GM18907 (cell line): Measurements from ENCODE around the gene HSPBAP1.
A peak's percentile ranks its signal among the peaks of the same experiment; 100 is the strongest.
"Not testable (repeated sequence)": the region's sequence is repeated elsewhere in the genome, so short reads cannot be mapped to it uniquely, and the experiment has no call there.

Source experiments
- ATAC-seq: cut with Tn5 transposase; IDR thresholded peaks from one replicate; pipeline ENCODE4 v1.9.1; 2021; ENCODE audit warnings: mild to moderate bottlenecking, moderate library complexity; ENCODE audit not compliant: unreplicated experiment

Gene HSPBAP1

GRCh38 chr3:122743581-122744120 is 50.0 kb downstream of the HSPBAP1 start:
- ATAC-seq, result no peak

- ATAC-seq, result no peak
Observed at GRCh38 chr3:122742234-122742633, 51.4 kb downstream of the HSPBAP1 start.

DNA sequence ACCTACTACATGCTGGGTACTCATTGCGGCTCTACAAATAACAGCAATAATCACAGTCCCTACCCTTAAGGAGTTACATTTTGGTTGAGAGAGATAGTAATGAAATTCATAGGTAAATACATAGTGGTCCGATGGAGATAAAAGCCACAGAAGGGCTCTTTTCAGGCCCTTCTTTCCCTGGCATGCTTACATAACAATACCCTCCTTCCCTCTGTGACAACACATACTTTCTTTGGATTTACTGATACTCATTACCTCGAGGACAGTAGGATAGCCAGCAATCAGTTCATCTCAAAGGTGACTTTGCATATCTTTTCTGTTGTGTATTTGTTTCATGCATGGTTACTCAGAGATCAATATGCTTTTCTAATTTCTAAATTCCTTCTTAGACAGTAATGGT is 54.5 kb downstream of the HSPBAP1 start:
- ATAC-seq, result no peak

- ATAC-seq, result not testable (repeated sequence)
Observed at GRCh38 chr3:122732682-122733525, 60.7 kb downstream of the HSPBAP1 start.

- ATAC-seq, result no peak
Observed at GRCh38 chr3:122730240-122730639, 63.4 kb downstream of the HSPBAP1 start.

DNA sequence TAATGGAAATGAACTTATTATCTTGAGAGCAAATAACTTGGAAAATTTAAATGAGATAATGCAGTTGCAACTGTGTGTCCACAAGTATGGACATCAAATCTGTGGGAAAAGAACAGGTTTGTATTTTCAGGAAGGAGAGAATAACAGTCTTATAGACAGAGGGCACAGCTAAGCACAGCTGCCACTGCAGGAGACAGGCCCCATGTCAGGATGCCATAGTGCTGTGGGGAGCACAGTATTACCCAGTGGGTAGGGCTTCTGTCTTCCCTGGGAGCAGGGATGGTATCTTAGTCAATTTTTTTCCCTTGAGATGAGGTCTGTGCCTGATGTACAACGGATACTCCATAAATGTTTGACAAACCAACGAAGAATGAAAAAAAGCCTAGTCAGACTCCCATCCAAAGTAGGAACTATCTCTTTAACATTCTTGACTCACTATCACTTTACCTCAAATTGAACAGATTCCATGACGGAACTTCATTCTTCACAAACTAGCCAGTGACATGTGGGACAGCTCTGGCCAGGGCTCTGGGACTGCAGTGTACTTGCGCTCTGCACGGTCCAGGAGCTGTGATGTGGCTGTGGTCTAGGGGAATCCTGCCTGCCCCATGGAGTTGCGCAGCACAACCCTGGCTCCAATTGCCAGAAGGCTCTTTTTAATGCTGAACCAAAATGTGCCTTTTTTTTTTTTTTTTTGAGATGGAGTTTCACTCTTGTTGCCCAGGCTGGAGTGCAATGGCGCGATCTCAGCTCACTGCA is 64.7 kb downstream of the HSPBAP1 start:
- no peak for ATAC-seq

- no peak for ATAC-seq
Observed at GRCh38 chr3:122728186-122728585, 65.4 kb downstream of the HSPBAP1 start.

GRCh38 chr3:122727766-122728165 is 65.9 kb downstream of the HSPBAP1 start:
- ATAC-seq, result no peak

GRCh38 chr3:122727294-122727693 is 66.3 kb downstream of the HSPBAP1 start:
- no peak for ATAC-seq

DNA sequence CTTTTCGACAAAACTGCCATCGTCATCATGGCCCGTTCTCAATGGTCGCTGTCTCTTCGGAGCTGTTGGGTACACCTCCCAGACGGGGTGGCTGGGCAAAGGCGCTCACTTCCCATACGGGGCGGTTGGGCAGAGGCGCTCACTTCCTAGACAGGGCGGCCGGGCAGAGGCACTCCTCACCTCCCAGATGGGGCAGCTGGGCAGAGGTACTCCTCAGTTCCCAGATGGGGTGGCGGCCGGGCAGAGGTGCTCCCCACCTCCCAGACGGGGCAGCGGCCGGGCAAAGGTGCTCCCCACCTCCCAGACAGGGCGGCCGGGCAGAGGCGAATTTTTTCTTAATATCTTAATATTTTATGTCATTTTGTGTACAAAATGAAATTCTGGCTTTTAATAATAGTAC is 68.5 kb downstream of the HSPBAP1 start:
- no peak for ATAC-seq

DNA sequence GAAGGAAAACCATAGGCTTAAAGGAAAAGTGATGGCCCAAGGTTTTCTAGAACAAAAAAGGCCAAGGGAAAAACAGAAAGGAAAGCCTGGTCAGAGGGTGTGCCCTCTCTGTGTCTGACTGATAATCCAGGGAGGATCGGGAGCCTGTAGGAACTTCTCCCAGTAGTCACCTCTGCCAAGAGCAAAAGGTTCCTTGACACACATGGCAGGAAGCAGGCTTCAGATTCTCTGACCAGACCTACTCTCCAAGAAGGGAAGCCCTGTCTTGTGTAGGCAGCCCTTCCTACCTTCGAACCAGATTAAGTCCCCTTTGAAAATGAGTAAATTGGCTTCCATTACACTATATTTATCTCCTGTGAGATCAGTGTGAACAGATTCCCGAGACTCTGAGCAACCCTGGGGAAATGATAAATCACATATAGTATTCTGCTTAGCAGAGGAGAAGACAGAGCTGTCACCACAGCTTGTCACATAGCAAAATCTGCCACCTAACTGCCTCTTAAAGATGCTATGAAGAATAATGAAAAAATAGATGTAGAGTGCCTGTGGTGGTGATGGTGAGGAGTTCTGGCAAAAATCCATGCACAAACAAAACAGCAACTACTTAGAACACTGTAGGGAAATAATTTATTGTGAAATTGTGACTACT is 74.2 kb downstream of the HSPBAP1 start:
- no peak for ATAC-seq

GRCh38 chr3:122716667-122717066 is 77.0 kb downstream of the HSPBAP1 start:
- ATAC-seq, result no peak

- no peak for ATAC-seq
Observed at GRCh38 chr3:122714273-122714672, 79.4 kb downstream of the HSPBAP1 start.

DNA sequence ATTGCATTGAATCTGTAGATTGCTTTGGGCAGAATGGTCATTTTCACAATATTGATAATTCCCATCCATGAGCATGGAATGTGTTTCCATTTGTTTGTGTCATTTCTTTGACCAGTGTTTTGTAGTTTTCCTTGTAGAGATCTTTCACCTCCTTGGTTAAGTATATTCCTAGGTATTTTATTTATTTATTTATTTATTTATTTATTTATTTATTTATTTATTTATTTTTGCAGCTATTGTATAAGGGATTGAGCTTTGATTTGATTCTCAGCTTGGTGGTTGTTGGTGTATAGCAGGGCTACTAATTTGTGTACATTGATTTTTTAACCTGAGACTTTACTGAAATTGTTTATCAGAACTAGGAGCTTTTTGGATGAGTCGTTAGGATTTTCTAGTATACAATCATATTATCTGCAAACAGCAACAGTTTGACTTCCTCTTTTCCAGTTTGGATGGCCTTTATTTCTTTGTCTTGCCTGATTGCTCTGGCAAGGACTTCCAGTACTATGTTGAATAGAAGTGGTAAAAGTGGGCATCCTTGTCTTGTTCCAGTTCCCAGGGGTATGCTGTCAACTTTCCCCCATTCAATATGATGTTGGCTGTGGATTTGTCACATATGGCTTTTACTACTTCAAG is 82.9 kb downstream of the HSPBAP1 start:
- not testable (repeated sequence) for ATAC-seq

GRCh38 chr3:122705379-122705778 is 88.3 kb downstream of the HSPBAP1 start:
- no peak for ATAC-seq

DNA sequence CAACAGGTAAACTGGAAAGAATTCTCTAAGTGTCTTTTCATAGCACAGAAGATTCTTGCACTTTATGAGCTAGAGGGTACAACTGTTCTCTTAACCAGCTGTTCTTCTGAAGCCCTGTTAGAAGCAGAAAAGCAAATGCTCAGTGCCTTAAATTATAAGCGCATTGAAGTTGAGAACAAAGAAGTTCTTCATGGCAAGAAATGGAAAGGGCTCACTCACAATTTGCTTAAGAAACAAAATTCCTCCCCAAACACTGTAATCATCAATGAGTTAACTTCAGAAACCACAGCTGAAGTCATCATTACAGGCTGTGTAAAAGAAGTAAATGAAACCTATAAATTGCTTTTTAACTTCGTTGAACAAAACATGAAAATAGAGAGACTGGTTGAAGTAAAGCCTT is 93.4 kb downstream of the HSPBAP1 start:
- ATAC-seq, result no peak

GRCh38 chr3:122697952-122698620 is 95.5 kb downstream of the HSPBAP1 start:
- peak; percentile 85 for ATAC-seq

DNA sequence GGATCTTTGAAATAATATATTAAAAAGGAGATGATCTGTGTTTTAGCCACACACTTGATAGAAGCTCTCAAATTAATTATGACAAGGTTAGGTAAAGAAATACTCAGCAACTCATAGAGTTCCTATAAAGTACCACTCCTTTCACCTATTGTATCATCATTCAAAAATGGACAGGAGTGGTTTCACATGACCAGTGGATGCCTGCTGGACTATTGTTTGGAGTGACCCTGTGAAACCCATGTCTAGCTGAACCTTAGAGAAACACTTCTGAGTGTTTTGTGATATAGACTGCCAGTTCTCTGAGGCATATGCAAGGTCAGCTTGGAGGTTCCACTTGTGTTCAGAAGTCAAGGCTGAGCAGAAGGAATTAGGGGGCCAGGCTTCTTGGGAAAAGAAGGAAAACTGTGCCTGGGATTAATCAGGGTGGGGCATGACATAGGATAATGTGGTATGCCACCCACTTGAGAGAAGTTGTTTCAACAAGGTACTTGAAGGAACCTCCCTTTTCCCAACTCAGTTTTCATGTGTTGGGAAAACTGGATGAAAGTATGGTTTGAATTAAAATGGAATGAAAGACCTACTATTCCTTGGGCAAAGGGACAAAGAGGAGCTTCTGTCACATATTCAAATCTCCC is 97.6 kb downstream of the HSPBAP1 start:
- no peak for ATAC-seq

DNA sequence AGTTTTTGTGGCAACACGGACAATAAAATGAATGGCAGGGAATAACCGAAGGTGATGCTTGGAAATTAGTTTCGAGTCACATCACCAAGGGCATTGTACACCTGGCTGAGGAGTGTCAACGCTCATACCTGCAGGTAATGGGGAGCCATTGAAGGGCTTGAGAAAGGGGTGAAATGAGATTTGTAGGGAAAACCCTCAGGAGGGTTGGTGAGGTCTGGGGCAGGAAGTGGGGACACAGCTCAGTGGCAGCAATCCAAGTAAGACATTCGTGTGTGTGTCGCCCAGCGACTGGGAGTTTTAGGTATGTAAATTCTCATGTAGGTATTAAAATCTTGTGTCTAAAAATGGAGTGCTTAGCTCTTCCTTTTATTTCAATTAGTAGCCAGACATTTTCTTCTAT is 98.7 kb downstream of the HSPBAP1 start:
- no peak for ATAC-seq

GRCh38 chr3:122692674-122693073 is 101.0 kb downstream of the HSPBAP1 start:
- ATAC-seq, result no peak
